ENCODE data around the gene BRPF1. TPM values are rescaled to one million over a fixed set of nuclear protein-coding genes. Genes with fewer than 3 reads are reported as not detected.

Gene BRPF1
- total RNA-seq, 6 experiments from 2014 or later = 3.5 to 5.4 (median 5.1) TPM

- TF ChIP-seq POLR2A (IDR thresholded peaks at IDR 0.05) = no peak
- TF ChIP-seq CTCF (IDR thresholded peaks at IDR 0.05) = no peak
- DNase-seq = no peak
- Histone ChIP-seq H3K9me3 (no peaks in the 10 kb centered on the region), H3K27me3 (no peaks in the 10 kb centered on the region), H3K36me3 (no peaks in the 10 kb centered on the region), H3K27ac (no peak overlapping the region), H3K4me3 (no peak overlapping the region), H3K4me1 (no peaks in the 10 kb centered on the region)
- ATAC-seq = no peak
- intact Hi-C loops (cut with DNase I) = no loop called here
- WGBS (ENCODE audit: insufficient coverage, low coverage, low lambda C conversion rate, missing lambda C conversion rate) = 64% methylated on average over 4 of the region's 4 CpGs
These were observed 5.6 kb upstream of the BRPF1 start for GRCh38 chr3:9725775-9726515.

GRCh38 chr3:9727041-9727595, 4.4 kb upstream of the BRPF1 start:
- TF ChIP-seq POLR2A (IDR thresholded peaks at IDR 0.05) (no peak), CTCF (IDR thresholded peaks at IDR 0.05) (peak in 3 of 4 donors; percentile 20 to 29 (median 26))
- intact Hi-C loops (cut with DNase I) = no loop called here
- no peak for ATAC-seq
- Histone ChIP-seq H3K36me3 (no peaks in the 10 kb centered on the region), H3K27me3 (no peaks in the 10 kb centered on the region), H3K27ac (no peak overlapping the region), H3K4me1 (peaks cover 0 to under 1% (median 0%) of the 10 kb centered on the region in 4 donors), H3K4me3 (no peak overlapping the region), H3K9me3 (no peaks in the 10 kb centered on the region)
- DNase-seq = no peak
- 6% methylated on average over 8 of the region's 11 CpGs for WGBS (ENCODE audit: insufficient coverage, low coverage, low lambda C conversion rate, missing lambda C conversion rate)

GRCh38 chr3:9727743-9728142, 3.8 kb upstream of the BRPF1 start:
- no peak for TF ChIP-seq CTCF (IDR thresholded peaks at IDR 0.05)
- no peak for TF ChIP-seq POLR2A (IDR thresholded peaks at IDR 0.05)
- ATAC-seq = no peak
- H3K27ac ChIP-seq = no peak overlapping the region
- H3K27me3 ChIP-seq = no peaks in the 10 kb centered on the region
- H3K4me3 ChIP-seq = no peak overlapping the region
- H3K36me3 ChIP-seq = no peaks in the 10 kb centered on the region
- DNase-seq = no peak
- WGBS (ENCODE audit: insufficient coverage, low coverage, low lambda C conversion rate, missing lambda C conversion rate) = 89% methylated on average over 1 of the region's 2 CpGs
- no peaks in the 10 kb centered on the region for H3K9me3 ChIP-seq
- intact Hi-C loops (cut with DNase I) = no loop called here
- H3K4me1 ChIP-seq = peaks cover 0 to 7% (median 3%) of the 10 kb centered on the region in 4 donors

GRCh38 chr3:9729419-9729818, 2.1 kb upstream of the BRPF1 start:
- H3K27ac ChIP-seq = no peak overlapping the region
- DNase-seq (no peak), ATAC-seq (no peak)
- TF ChIP-seq CTCF (IDR thresholded peaks at IDR 0.05) (no peak), POLR2A (IDR thresholded peaks at IDR 0.05) (no peak)
- intact Hi-C loops (cut with DNase I) = no loop called here
- H3K4me1 ChIP-seq = peaks cover 0 to 13% (median 5%) of the 10 kb centered on the region in 4 donors
- H3K4me3 ChIP-seq = no peak overlapping the region
- 89% methylated on average over 4 of the region's 10 CpGs for WGBS (ENCODE audit: insufficient coverage, low coverage, low lambda C conversion rate, missing lambda C conversion rate)
- H3K9me3 ChIP-seq = no peaks in the 10 kb centered on the region
- H3K27me3 ChIP-seq = no peaks in the 10 kb centered on the region
- H3K36me3 ChIP-seq = peaks cover 0 to 1% (median 0%) of the 10 kb centered on the region in 4 donors

All from right lobe of liver (tissue), 6 donors.